ENCODE measurements around the gene SPART.
"Not testable (repeated sequence)": the region's sequence is repeated elsewhere in the genome, so short reads cannot be mapped to it uniquely, and the experiment has no call there.

The SPART gene

GRCh38 chr13:36323408-36323807 is 22.8 kb downstream of the SPART start:
- no peak for DNase-seq (ENCODE audit: low read depth in 2 of 2, low spot score in 1 of 2)

- not testable (repeated sequence) for DNase-seq (ENCODE audit: low read depth in 2 of 2, low spot score in 1 of 2)
Measured at GRCh38 chr13:36319793-36320192, 26.4 kb downstream of the SPART start.

GRCh38 chr13:36313047-36313969 is 32.9 kb downstream of the SPART start:
- DNase-seq (ENCODE audit: low read depth in 2 of 2, low spot score in 1 of 2) = no peak

GRCh38 chr13:36310417-36311108 is 35.6 kb downstream of the SPART start:
- no peak for DNase-seq (ENCODE audit: low read depth in 2 of 2, low spot score in 1 of 2)

GRCh38 chr13:36302289-36302688 is 43.9 kb downstream of the SPART start:
- no peak for DNase-seq (ENCODE audit: low read depth in 2 of 2, low spot score in 1 of 2)

DNA sequence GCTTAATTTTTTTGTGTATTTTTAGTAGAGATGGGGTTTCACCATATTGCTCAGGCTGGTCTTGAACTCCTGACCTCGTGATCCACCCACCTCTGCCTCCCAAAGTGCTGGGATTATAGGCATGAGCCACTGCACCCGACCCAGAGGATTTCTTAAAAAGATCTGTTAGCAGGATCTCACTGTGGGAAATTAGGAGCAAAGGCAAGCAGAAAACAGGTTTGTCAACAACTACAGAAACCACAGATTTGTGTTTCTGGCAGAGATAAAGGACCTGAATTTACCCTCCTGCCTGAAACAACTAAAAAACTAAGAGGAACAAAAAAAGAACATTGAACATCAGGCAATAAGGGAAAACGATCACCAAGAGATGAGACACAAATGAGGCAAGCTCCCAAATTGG is 46.7 kb downstream of the SPART start:
- not testable (repeated sequence) for DNase-seq (ENCODE audit: low read depth in 2 of 2, low spot score in 1 of 2)

DNA sequence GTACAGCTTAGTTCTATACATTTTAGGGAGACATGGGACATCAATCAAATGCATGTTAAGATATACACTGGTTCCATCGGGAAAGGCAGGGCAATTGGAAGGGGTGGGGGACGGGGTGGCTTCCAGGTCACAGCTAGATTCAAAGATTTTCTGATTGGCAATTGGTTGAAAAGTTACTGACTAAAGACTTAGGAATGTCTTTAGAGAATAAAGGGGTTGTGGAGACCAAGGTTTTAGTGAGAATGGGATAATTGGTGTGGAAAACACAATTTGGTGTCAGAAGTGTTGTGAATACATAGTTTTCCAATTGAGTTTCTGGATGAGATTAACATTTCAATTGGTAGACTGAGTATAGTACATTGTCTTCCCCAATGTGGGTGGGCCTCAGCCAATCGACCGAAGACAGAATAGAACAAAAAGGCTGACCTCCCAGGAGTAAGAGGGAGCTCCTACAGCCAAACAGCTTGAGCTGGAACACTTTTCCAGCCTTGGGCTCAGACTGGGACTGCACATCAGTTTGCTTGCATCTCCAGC is 47.6 kb downstream of the SPART start:
- DNase-seq (ENCODE audit: low read depth in 2 of 2, low spot score in 1 of 2) = no peak

DNA sequence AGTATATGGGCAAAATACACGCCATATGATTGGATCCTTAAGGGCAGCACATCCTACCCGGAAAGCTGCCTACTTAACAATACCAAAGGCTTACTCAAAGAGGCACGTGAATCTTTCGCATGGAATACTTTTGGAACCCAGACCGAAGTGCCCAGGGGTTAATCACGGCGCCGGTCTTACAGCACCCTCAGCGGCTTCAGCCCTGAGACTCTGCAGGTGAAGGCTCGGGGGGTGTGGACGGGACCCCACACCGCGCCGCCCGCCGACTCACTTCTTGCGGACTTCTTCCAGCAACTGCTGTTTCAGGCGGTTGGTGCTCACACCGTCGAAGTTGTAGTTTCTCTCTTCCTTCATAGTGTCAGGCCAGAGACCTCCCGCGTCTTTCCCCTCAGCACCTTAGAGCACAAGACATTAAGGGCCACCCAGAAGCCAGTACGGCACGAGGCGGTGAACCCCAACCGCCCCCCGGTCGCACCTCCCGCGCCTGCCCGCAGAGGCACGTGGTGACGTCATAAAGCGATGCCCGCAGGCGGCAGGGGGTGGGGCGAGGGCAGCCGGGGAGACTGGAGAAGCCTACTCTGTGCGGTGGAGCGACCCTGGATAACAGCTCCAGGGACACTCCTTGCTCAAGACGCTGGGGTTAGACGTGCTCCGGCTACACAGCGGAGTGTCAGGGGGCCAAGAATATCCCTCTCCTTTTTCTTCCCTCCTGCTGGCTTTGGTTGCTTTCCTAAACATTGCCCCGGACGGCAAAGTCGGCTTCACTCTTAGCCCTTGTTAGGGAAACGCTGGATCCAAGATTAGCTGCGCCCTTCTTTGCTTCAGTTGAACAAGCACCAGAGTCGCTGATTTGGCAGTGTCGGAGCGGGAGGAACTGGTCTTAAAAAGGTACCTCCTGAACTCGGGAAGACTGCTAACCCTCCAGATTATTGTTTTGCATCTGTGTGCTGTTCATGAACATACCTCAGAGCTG is 48.5 kb downstream of the SPART start, which contains the start of gene CCDC169:
TSS of gene CCDC169 (minus strand) at position 449 of the 973 bp plus-strand sequence. CDS start at position 354, 95 bp downstream.
- peak in 1 of 2 donors; percentile 10 for DNase-seq (ENCODE audit: low read depth in 2 of 2, low spot score in 1 of 2)

DNA sequence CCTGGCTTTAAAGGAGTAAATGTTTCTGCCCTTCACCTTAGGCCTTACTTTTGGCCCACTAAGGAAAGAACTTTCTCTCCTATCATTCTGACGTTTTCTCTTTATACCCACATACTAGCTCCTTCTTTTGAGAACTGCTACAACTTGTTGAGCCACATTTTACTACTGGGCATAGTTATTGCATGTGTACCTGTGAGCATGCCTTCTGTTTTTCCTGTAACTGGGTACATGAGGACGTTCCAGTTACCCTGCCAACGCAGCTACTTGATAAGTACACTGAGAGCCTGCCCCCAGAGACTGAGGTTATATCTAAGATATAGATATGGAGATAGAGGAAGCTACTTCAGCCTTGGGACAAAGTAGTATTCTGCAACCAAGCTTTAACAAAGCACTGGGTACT is 52.1 kb downstream of the SPART start:
- DNase-seq (ENCODE audit: low read depth in 2 of 2, low spot score in 1 of 2) = no peak

DNA sequence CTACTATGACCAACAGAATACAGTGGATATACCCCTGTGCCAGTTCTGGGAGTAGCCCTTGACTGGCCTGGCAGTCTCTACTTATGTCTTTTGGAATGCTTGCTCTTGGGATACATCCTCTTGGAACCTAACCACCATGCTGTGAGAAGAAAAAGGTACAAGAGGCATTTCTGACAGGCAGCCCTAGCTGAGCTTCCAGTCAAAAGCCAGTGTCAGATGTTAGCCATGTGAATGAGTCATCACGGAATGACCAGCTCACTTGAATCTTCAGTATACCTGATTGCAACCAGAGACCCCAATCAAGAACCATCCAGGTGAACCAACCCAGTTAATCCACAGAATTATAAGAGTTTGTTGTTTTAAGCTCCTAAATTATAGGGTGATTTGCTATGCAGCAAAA is 52.7 kb downstream of the SPART start:
- DNase-seq (ENCODE audit: low read depth in 2 of 2, low spot score in 1 of 2) = no peak

DNA sequence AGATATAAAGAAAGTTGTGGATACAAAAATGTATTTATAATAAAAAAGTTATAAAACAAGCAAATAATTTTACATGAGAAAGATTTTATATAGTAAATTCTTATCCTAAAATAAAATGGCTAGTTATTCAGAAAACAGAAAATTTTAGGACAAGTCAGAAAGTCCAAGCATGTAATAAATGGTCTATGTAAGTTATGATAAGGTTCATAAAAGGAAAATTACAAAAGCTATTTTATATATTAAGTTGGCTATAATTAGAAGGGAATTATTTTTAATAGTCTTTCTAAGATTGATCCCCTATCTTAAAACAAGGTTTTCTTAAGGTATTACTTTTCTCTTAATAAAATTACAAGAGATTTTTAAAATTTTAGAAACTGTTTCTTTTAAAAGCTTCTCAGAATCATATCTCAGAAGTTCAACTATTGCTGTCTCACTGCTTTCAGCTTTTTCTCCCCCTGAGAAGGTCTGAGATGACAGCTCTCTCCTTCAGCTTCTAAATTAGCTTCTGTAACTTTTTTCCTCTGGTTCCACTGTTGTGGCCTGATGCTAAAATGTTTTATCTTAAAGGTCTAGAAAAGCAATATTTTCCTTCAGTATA is 57.3 kb downstream of the SPART start:
- no peak for DNase-seq (ENCODE audit: low read depth in 2 of 2, low spot score in 1 of 2)

- DNase-seq (ENCODE audit: low read depth in 2 of 2, low spot score in 1 of 2) = no peak
Measured at GRCh38 chr13:36286006-36286405, 60.2 kb downstream of the SPART start.

DNA sequence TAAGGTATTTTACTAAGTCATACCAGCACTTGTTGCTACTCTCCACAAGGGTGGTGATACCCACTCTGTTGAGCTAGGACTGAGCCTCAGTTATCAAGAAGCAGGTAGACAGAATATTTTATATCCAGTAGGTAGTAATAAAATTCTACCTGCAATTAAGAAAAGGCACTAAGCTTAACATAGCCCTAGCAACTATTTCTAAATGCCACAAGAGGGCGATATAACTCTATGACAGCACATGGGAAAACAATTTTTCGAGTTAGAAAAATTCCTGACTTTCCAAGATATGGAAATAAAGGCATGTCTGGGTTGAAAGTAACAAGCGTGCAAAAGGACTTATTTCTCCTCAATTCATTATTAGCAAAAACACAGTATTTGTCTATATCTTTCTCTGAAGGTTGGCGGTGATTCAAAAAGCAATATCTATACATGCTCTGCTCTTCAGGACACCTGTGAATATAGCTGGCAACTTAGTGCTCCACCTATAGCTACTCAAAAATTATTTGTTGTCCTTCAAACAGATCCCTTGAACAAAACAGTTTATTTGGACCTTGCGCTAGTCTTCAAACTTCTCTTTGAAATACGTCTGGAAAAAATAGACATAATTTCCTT is 63.3 kb downstream of the SPART start:
- DNase-seq (ENCODE audit: low read depth in 2 of 2, low spot score in 1 of 2) = no peak

- DNase-seq (ENCODE audit: low read depth in 2 of 2, low spot score in 1 of 2) = no peak
Measured at GRCh38 chr13:36275190-36276002, 70.8 kb downstream of the SPART start.

DNA sequence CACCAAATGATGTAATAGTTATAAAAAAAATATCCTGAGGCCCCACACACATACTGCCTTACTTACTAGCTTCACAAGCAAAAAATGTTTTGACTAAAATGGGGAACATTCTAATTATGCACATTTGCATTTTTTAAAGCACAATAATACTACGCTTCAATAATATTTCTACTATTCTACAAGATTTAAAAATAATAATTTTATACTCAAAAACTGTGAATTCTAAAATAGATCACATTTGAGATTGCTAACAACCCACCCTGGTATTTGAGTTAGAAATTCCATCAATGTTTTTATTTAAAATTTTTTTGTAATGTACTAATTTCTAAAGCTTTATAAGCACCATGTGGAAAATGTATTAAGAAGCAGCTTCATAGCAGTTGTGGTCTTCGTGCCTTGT is 72.8 kb downstream of the SPART start:
- DNase-seq (ENCODE audit: low read depth in 2 of 2, low spot score in 1 of 2) = no peak

DNA sequence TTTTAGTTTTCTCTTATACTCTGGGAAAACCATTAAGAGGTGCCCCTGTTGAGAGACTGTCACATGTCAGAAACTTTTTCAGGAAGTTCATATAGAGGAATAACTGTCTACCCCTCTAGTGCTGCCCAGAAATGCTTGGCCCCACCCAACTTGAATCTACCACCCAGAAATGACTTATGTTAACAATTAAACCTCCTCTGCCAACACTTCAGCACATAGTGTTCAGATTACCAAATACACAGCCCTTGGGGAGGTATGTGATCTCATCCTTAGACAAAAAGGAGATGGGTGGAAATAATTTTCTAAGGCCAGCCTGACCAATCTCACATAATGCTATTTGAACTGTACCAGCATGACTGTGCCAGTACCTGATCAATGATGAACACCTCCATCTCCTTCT is 84.2 kb downstream of the SPART start:
- no peak for DNase-seq (ENCODE audit: low read depth in 2 of 2, low spot score in 1 of 2)

- DNase-seq (ENCODE audit: low read depth in 2 of 2, low spot score in 1 of 2) = no peak
Measured at GRCh38 chr13:36261011-36261410, 85.2 kb downstream of the SPART start.

GRCh38 chr13:36259361-36260137 is 86.6 kb downstream of the SPART start:
- no peak for DNase-seq (ENCODE audit: low read depth in 2 of 2, low spot score in 1 of 2)
